ENCODE data around the gene STX7.
"Not testable (repeated sequence)": the region's sequence is repeated elsewhere in the genome, so short reads cannot be mapped to it uniquely, and the experiment has no call there.

The STX7 gene, protein sequence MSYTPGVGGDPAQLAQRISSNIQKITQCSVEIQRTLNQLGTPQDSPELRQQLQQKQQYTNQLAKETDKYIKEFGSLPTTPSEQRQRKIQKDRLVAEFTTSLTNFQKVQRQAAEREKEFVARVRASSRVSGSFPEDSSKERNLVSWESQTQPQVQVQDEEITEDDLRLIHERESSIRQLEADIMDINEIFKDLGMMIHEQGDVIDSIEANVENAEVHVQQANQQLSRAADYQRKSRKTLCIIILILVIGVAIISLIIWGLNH

DNA sequence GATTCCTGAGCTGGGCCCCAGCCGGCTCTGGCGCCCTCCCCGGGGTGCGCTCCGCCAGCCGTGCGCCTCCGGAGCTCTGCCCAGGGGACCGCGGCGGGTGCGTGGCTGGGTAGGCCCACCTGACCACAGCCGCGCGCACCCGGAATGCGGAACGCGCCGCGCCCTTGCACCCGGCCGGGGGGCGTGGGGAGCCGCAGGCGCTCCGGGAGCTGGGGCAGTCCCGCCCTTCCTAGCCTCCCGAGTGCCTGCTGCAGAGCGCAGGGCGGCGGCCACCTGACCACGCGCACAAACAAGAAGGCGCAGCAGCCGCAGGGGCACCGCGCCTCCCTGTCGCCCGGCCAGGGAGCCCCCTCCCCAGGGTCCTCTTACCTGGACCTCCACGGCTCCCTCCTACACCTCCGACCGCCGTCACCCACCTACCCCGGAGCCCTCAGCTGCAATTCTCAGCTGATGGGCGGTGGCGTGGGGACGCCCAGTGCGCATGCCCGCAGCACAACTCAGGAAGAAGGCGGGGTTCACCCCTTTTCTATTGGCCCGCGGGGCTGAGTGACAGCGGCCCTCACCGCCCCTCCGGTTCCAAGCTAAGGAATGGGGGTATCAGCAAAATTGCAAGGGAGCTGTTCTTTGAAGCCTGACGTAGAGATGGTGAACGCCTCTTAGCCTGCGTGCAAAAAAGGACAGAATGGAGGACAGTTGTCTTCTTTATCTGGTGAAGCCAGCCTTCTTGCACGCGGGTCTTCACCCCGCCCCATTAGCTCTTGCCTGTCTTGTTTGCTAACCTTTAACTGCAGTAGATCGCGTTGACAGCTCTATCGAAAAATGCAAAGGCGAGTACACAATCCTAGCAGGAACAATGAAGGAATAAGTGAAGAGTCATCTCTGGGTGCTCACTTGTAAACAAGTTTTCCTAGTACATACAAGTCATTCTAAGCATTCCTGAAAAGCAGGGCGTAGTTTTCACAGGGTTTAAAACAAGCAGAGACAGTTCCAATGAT, at the start of gene STX7:
TSS of gene STX7 (minus strand) at position 479 of the 995 bp plus-strand sequence. CDS start 9,586 bp downstream, outside the sequence.
- TF ChIP-seq, protein P1, sequence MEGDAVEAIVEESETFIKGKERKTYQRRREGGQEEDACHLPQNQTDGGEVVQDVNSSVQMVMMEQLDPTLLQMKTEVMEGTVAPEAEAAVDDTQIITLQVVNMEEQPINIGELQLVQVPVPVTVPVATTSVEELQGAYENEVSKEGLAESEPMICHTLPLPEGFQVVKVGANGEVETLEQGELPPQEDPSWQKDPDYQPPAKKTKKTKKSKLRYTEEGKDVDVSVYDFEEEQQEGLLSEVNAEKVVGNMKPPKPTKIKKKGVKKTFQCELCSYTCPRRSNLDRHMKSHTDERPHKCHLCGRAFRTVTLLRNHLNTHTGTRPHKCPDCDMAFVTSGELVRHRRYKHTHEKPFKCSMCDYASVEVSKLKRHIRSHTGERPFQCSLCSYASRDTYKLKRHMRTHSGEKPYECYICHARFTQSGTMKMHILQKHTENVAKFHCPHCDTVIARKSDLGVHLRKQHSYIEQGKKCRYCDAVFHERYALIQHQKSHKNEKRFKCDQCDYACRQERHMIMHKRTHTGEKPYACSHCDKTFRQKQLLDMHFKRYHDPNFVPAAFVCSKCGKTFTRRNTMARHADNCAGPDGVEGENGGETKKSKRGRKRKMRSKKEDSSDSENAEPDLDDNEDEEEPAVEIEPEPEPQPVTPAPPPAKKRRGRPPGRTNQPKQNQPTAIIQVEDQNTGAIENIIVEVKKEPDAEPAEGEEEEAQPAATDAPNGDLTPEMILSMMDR (IDR thresholded peaks at IDR 0.05; ENCODE audit: low read depth, low read length), result no peak
- peak within 1 kb of the TSS; percentile 78 for H3K4me3 ChIP-seq (ENCODE audit: low read depth, low read length)

DNA sequence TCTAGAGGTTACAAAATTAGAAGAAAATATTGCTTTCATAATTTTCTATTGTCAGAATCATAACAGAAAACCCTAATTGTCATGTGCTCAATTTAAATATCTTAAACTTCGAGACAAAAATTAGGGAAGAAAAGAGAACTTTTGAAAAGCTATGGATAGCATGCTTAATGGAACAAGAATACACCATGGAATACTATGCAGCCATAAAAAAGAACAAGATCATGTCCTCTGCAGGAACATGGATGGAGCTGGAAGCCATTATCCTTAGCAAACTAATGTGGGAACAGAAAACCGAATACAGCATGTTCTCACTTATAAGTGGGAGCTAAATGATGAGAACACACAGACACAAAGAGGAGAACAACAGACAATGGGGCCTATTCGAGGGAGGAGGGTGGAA, 47.2 kb upstream of the STX7 start:
- not testable (repeated sequence) for H3K4me3 ChIP-seq (ENCODE audit: low read depth, low read length)

DNA sequence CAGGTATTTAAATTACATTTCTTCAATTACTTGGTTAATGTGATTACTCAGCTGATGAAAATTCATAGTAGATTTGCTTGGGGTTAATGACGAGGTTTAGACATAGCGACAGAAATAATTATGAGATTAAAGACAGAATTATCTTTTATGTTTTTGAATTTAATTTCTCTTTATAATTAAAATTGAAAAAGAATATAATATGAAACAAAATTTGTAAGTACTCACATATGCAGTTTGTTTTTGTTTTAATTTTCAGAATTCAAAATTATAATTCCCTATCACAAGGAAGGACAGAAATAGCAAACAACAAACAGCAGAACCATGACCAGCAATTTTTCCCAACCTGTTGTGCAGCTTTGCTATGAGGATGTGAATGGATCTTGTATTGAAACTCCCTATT, 39.5 kb upstream of the STX7 start, which contains the start of gene TAAR8:
TSS of gene TAAR8 (plus strand) at position 301 of the 400 bp plus-strand sequence. CDS start at position 322, 21 bp downstream.
- TF ChIP-seq, protein P1 (IDR thresholded peaks at IDR 0.05; ENCODE audit: low read depth, low read length), result no peak
- H3K4me3 ChIP-seq (ENCODE audit: low read depth, low read length), result no peak within 1 kb of the TSS

DNA sequence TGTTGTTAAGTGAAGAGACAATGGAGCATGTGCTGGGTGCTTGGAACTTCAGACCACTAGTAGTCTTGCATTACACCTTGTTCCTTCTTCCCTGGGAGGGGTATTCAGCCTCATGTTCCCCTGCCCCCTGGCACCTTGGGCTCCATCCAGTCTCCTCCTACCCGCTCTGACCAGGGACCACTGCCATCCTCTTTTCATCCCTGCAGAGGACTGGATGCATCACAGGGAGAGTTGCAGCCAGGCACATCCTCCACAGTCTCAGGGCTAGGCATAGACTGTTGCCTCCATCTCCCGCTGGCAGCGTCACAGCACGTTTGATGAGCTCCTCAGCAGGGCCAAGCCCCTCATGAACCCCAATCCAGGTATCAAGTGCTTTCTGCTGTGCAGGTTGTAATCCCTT, 38.3 kb upstream of the STX7 start:
- TF ChIP-seq, protein P1 (IDR thresholded peaks at IDR 0.05; ENCODE audit: low read depth, low read length), result no peak
- no peak overlapping the region for H3K4me3 ChIP-seq (ENCODE audit: low read depth, low read length)

DNA sequence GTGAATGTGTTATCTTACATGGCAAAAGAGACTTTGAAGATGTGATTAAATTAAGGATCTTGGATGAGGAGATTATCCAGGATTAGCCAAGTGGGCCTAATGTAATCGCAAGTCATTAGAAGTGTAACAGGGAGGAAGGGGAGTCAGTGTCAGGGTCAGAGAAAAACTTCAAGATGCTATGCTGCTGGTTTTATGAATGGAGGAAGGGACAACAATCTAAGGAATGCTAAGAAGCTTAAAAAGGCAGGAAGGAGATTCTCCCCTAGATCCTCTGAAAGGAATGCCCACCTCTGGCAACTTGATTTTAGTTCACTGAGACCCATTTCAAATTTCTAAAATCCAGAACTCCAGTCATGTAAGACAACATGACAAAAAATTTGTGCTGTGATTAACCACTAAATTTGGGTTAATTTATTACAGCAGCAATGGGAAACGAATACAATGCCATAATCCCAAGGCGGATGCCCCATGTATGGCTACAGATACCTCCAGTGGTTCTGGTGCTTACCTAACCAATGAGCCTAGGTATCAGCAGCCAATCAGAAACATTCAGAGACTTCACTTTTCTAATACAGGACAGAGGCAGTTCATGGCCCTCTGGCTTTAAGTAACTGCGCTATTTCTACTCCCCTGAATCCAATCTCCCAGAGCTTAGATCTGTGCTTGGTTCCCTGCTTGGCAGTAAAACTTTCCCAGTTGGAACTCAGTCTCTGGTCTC, 36.0 kb upstream of the STX7 start:
- H3K4me3 ChIP-seq (ENCODE audit: low read depth, low read length), result no peak overlapping the region
- TF ChIP-seq, protein P1 (IDR thresholded peaks at IDR 0.05; ENCODE audit: low read depth, low read length), result no peak

DNA sequence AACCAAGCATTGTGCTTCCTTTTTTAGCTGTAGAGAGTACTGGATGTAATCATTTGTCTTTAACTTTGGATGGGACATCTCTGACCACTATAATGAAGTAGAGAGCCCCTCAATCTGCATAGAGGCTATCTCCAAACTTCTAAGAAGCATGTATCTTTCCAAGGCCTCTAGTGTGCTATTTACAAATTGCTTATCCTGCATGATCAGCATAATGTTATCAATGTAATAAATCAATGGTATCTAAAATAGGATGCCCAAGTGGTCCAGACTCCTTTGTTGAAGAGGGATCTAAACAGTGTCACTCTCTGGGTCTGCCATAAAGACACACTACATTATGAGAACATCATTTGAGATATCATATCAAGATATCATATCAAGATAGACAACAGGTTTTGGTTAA, 31.9 kb upstream of the STX7 start:
- H3K4me3 ChIP-seq (ENCODE audit: low read depth, low read length), result no peak overlapping the region
- TF ChIP-seq, protein P1 (IDR thresholded peaks at IDR 0.05; ENCODE audit: low read depth, low read length), result no peak

DNA sequence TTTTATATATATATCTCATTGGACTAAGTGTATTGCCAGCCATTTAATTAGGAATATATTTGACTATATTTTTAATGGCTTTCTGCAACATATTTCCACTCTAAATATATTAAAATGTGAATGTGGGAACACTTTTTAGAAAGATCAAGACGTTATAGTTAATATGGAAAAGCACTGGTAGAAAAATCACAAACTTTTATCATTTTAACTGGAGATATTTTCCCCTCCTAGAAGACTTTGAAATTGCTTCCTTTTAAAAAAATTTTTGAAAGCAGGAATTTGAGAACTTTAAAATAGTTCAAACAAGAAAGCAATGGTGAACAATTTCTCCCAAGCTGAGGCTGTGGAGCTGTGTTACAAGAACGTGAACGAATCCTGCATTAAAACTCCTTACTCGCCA, 25.1 kb upstream of the STX7 start, which contains the start of gene TAAR9:
TSS of gene TAAR9 (plus strand) at position 301 of the 400 bp plus-strand sequence. CDS start at position 314, 13 bp downstream.
- TF ChIP-seq, protein P1 (IDR thresholded peaks at IDR 0.05; ENCODE audit: low read depth, low read length), result no peak
- no peak within 1 kb of the TSS for H3K4me3 ChIP-seq (ENCODE audit: low read depth, low read length)
